ENCODE measurements around the gene FOXL3. TPM values are rescaled to one million over a fixed set of nuclear protein-coding genes. Genes with fewer than 3 reads are reported as not detected.

Gene FOXL3
- total and polyA plus RNA-seq, 2 experiments from 2014 or later: not detected

- TF ChIP-seq, protein P1, sequence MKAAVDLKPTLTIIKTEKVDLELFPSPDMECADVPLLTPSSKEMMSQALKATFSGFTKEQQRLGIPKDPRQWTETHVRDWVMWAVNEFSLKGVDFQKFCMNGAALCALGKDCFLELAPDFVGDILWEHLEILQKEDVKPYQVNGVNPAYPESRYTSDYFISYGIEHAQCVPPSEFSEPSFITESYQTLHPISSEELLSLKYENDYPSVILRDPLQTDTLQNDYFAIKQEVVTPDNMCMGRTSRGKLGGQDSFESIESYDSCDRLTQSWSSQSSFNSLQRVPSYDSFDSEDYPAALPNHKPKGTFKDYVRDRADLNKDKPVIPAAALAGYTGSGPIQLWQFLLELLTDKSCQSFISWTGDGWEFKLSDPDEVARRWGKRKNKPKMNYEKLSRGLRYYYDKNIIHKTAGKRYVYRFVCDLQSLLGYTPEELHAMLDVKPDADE (IDR thresholded peaks at IDR 0.05): no peak
- TF ChIP-seq, protein P2, sequence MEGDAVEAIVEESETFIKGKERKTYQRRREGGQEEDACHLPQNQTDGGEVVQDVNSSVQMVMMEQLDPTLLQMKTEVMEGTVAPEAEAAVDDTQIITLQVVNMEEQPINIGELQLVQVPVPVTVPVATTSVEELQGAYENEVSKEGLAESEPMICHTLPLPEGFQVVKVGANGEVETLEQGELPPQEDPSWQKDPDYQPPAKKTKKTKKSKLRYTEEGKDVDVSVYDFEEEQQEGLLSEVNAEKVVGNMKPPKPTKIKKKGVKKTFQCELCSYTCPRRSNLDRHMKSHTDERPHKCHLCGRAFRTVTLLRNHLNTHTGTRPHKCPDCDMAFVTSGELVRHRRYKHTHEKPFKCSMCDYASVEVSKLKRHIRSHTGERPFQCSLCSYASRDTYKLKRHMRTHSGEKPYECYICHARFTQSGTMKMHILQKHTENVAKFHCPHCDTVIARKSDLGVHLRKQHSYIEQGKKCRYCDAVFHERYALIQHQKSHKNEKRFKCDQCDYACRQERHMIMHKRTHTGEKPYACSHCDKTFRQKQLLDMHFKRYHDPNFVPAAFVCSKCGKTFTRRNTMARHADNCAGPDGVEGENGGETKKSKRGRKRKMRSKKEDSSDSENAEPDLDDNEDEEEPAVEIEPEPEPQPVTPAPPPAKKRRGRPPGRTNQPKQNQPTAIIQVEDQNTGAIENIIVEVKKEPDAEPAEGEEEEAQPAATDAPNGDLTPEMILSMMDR (conservative IDR thresholded peaks at IDR 0.05; ENCODE audit: low read depth in 2 of 2): no peak
- TF ChIP-seq ZNF331 (CRISPR knock-in tag; IDR thresholded peaks at IDR 0.05; ENCODE audit: low read depth): no peak
- TF ChIP-seq CREB1 (CRISPR knock-in tag; IDR thresholded peaks at IDR 0.05; ENCODE audit: low read depth): no peak
- no peak for TF ChIP-seq EZH2 (IDR thresholded peaks at IDR 0.05; ENCODE audit: low read depth, unreplicated experiment)
These were observed 37.4 kb downstream of the FOXL3 start (continued) for GRCh38 chr7:327233-327931.

- ATAC-seq (no peak), DNase-seq (ENCODE audit: low spot score) (no peak)
- Histone ChIP-seq H3K9me2 (ENCODE audit: insufficient read depth) (no peaks in the 10 kb centered on the region), H3K4me1 (ENCODE audit: insufficient read depth) (no peaks in the 10 kb centered on the region), H3K27me3 (ENCODE audit: insufficient read depth) (no peaks in the 10 kb centered on the region), H3K36me3 (ENCODE audit: insufficient read depth) (no peaks in the 10 kb centered on the region), H3F3A (replicated peaks; ENCODE audit: low read depth) (no peaks in the 10 kb centered on the region), H3K4me3 (no peak overlapping the region), H3K27ac (ENCODE audit: low read depth) (no peak overlapping the region), H3K4me2 (no peak overlapping the region), H3K79me2 (replicated peaks; ENCODE audit: insufficient read depth) (no peaks in the 10 kb centered on the region), H2AFZ (no peak overlapping the region), H4K20me1 (replicated peaks; ENCODE audit: insufficient read depth) (no peaks in the 10 kb centered on the region)
- no peak overlapping the region for H3K4me3 Mint-ChIP-seq
- no peaks in the 10 kb centered on the region for H3K36me3 Mint-ChIP-seq (ENCODE audit: low read depth)
- no peak overlapping the region for H3K27ac Mint-ChIP-seq
- H3K9me3 Mint-ChIP-seq: peaks cover 2% of the 10 kb centered on the region; the same call in 1 of the 3 replicates
- H3K4me1 Mint-ChIP-seq: no peaks in the 10 kb centered on the region; the same call in 2 of the 3 replicates
- peaks cover 3% of the 10 kb centered on the region for H3K27me3 Mint-ChIP-seq (ENCODE audit: insufficient read depth, low read depth, poor library complexity)
- no peak for TF ChIP-seq NANOG (IDR thresholded peaks at IDR 0.05; ENCODE audit: borderline replicate concordance)
- TF ChIP-seq ZNF331 (CRISPR knock-in tag; IDR thresholded peaks at IDR 0.05; ENCODE audit: low read depth): no peak
- no peak for TF ChIP-seq CREB1 (CRISPR knock-in tag; IDR thresholded peaks at IDR 0.05; ENCODE audit: low read depth)
- no peak for TF ChIP-seq REST (IDR thresholded peaks at IDR 0.05; ENCODE audit: unreplicated experiment)
- TF ChIP-seq JUNB (IDR thresholded peaks at IDR 0.05; ENCODE audit: unreplicated experiment): no peak
- TF ChIP-seq, protein P2 (conservative IDR thresholded peaks at IDR 0.05; ENCODE audit: low read depth in 2 of 2): no peak
These were observed 38.2 kb downstream of the FOXL3 start for GRCh38 chr7:327991-328702.

Data from GM23338 (cell line).